HepG2 (cell line): Measurements from ENCODE around the gene KRT4. TPM values are rescaled to one million over a fixed set of nuclear protein-coding genes. Genes with fewer than 3 reads are reported as not detected.

ENCODE experiments used
- ATAC-seq: fragments of 200-7000 bp; cut with Tn5 transposase; 3 replicates; pipeline ENCODE4 v1.9.1; 2020; ENCODE audit warnings: mild to moderate bottlenecking, moderate library complexity
- BruUV-seq: library from RNA; stranded (reverse); fragments of 400-500 nt; replicated peaks from 2 replicates; lab custom pipeline; 2021; lab: Mats Ljungman, UMichigan
- CTCF ChIA-PET: fragments of 300-600 bp; formaldehyde crosslinking; extraction: SDS; loops from one replicate; lab custom pipeline; 2021; ENCODE audit warnings: low total read pairs, inconsistent platforms, low intra/inter-chr PET ratio; lab: Yijun Ruan, JAX
- POLR2A ChIA-PET: fragments of 350-600 bp; sonication (Branson Sonifier 250); formaldehyde crosslinking; loops from one replicate; lab custom pipeline; 2020; ENCODE audit warnings: antibody characterized with exemption, inconsistent platforms; lab: Yijun Ruan, JAX
- DNase-seq: peaks from one replicate; pipeline ENCODE4 v3.0.0-alpha.2; 2015; ENCODE audit warnings: low spot score
- FAIRE-seq: peaks from 3 replicates; lab custom pipeline; 2011; peaks lifted over from hg19 to GRCh38; lab: Jason Lieb, UNC
- H2AFZ ChIP-seq: one replicate; pipeline ENCODE4 v1.6.1; 2011; ENCODE audit warnings: low read length, inconsistent platforms
- H3K27ac ChIP-seq: fragments of 300-600 bp; 3 replicates; pipeline ENCODE4 v1.8.0; 2011; ENCODE audit warnings: mixed run types, mild to moderate bottlenecking, mixed read lengths, low read length, inconsistent platforms; ENCODE audit not compliant: insufficient read depth; ENCODE audit errors: extremely low read length
- H3K27me3 ChIP-seq, 2 experiments: fragments of 200-600 bp in 1 of 2; 2 replicates in 1 of 2; 3 replicates in 1 of 2; pipeline versions ENCODE4 v1.6.0 to v1.8.0; 2011; ENCODE audit warnings: low read length in 2 of 2, mild to moderate bottlenecking in 2 of 2, moderate library complexity in 2 of 2, inconsistent platforms in 1 of 2; ENCODE audit not compliant: insufficient read depth in 2 of 2, control insufficient read depth in 1 of 2
- H3K36me3 ChIP-seq, 2 experiments: fragments of 200-600 bp in 1 of 2; replicated peaks in 1 of 2; 2 replicates in 1 of 2; 3 replicates in 1 of 2; pipeline versions ENCODE4 v1.5.1 to v1.8.0; 2011; ENCODE audit warnings: low read length in 2 of 2, inconsistent platforms in 1 of 2; ENCODE audit not compliant: insufficient read depth in 2 of 2, control insufficient read depth in 1 of 2
- H3K4me1 ChIP-seq: 2 replicates; pipeline ENCODE4 v1.5.1; 2012; ENCODE audit warnings: low read length, inconsistent platforms; ENCODE audit not compliant: insufficient read depth
- H3K4me2 ChIP-seq: 2 replicates; pipeline ENCODE4 v1.6.0; 2011; ENCODE audit warnings: low read depth, low read length, inconsistent platforms
- H3K4me3 ChIP-seq, 3 experiments: fragments of 200-600 bp in 1 of 3; sonication (generic), shearing (Covaris generic) in 1 of 3; replicated peaks in 1 of 3; 2 replicates each; pipeline ENCODE4 v1.5.1; 2011 to 2016; ENCODE audit warnings: low read length in 3 of 3, inconsistent platforms in 2 of 3, low read depth in 2 of 3, mild to moderate bottlenecking in 2 of 3, control low read depth in 1 of 3, mixed read lengths in 1 of 3; ENCODE audit not compliant: insufficient read depth in 1 of 3
- H3K79me2 ChIP-seq: one replicate; pipeline ENCODE4 v1.6.1; 2011; ENCODE audit warnings: low read length, inconsistent platforms; ENCODE audit not compliant: insufficient read depth
- H3K9ac ChIP-seq: 2 replicates; pipeline ENCODE4 v1.6.0; 2011; ENCODE audit warnings: mild to moderate bottlenecking, low read depth, low read length, inconsistent platforms; ENCODE audit not compliant: insufficient read depth
- H3K9me3 ChIP-seq: 2 replicates; pipeline ENCODE4 v1.5.1; 2012; ENCODE audit warnings: mild to moderate bottlenecking, low read length
- H4K20me1 ChIP-seq: 2 replicates; pipeline ENCODE4 v1.6.0; 2011; ENCODE audit warnings: inconsistent platforms, mild to moderate bottlenecking, low read length, moderate library complexity; ENCODE audit not compliant: insufficient read depth
- RXRB ChIP-seq: IDR thresholded peaks from 2 replicates; pipeline ENCODE4 v1.6.1; 2016; ENCODE audit warnings: borderline replicate concordance, missing genetic modification reagents, missing compliant biosample characterization
- WGBS: methylation state at CpG from one replicate; pipeline ENCODE4 v1.1.6; 2017; ENCODE audit warnings: low lambda C conversion rate; 5-methylcytosine and 5-hydroxymethylcytosine counted together
- in situ Hi-C: cut with HindIII; loops from 2 replicates; pipeline ENCODE4 v1.10.0; 2017; ENCODE audit warnings: low pct_unique_long_range_greater_than_20kb; ENCODE audit not compliant: extremely low pct_ligation_motif_present
- intact Hi-C: fragments of 100-400 bp; cut with micrococcal nuclease; formaldehyde crosslinking; loops from one replicate; pipeline ENCODE4 v1.10.0; 2022; ENCODE audit not compliant: unreplicated experiment
- polyA plus RNA-seq, 8 experiments: library from polyadenylated mRNA; depleted of rRNA in 3 of 8; stranded (reverse) in 7 of 8; unstranded in 1 of 8; fragments of >200 nt; fragmentation: Illumina TruSeq in 4 of 8; extraction: Trizol in 4 of 8; gene quantifications; 2 replicates each; pipeline versions ENCODE4 v1.2.1 to v1.2.3, GENCODE V29; 2011 to 2016; ENCODE audit warnings: low read depth in 4 of 8, missing spikeins in 1 of 8, mixed read lengths in 1 of 8; ENCODE audit not compliant: insufficient read depth in 1 of 8
- total RNA-seq, 5 experiments: library from RNA; depleted of rRNA; stranded (reverse); fragments of >200 nt; fragmentation: Illumina TruSeq; extraction: Trizol; gene quantifications; 2 replicates each; pipeline ENCODE4 v1.2.3, GENCODE V29; 2016; ENCODE audit warnings: low read depth in 1 of 5
- TF ChIP-seq, protein P1 (sequence below): sonication (generic); formaldehyde crosslinking; IDR thresholded peaks from 2 replicates; pipeline ENCODE4 v1.4.0; 2020; ENCODE audit warnings: missing genetic modification reagents
- TF ChIP-seq, protein P2 (sequence below), 2 experiments: sonication (generic) in 1 of 2; formaldehyde crosslinking in 1 of 2; IDR thresholded peaks; 2 replicates each; pipeline versions ENCODE4 v1.4.0 to v1.6.1; 2016 to 2020; ENCODE audit warnings: borderline replicate concordance in 1 of 2, low read depth in 1 of 2, mild to moderate bottlenecking in 1 of 2, missing genetic modification reagents in 1 of 2

The KRT4 gene
- total and polyA plus RNA-seq, 2 of the 13 experiments (the other 11 are each of a cell fraction or from before 2014, with no cell fraction given): not detected

DNA sequence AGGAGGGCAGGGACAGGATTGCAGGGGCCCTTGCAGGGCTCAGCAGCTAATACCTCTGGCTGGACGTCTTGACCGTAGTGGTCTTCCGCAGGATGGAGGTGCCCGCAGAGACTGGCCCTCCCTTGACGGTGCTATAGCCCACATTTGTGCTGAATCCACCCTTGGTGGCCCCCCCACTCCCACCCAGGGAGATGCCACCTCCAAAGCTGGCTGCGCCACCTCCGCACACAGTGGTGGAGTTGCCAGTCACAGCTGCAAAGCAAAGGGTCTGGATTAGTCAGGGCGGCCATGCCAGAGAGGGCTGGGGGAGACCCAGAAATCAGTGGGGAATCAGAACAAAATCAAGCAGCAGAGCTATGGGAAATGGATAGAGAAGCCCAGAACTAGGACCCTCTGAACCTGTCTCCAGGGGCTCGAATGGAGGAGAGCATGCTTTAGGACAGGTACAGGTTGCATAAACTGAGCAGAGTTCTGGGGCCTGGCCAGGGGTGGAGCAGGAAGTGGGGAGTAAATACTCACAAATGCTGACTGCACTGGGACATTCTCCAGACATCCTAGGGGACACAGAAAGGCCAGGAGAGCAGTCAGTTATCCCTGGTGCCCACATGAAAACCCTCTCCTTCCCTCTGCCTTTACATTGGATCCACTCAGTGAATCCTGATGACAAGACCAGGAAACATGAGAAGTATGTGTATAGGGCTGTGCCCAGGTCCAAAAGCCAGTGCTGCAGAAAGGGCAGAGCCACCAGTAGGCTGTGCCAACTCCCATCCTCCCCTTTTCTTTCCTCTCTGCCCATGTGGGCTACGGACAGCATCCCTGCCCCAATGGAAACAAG is 8.1 kb upstream of the KRT4 start:
- Histone ChIP-seq H3K9ac (no peak overlapping the region), H4K20me1 (no peaks in the 10 kb centered on the region), H3K27ac (no peak overlapping the region), H3K79me2 (no peaks in the 10 kb centered on the region), H3K4me3 (no peak overlapping the region), H3K27me3 (peaks cover 5 to 52% of the 10 kb centered on the region in 2 experiments; a peak in 4 of 5 replicates), H3K4me2 (no peak overlapping the region), H3K4me1 (peaks cover 3% of the 10 kb centered on the region), H3K9me3 (no peaks in the 10 kb centered on the region), H3K36me3 (no peaks in the 10 kb centered on the region), H2AFZ (no peak overlapping the region)
- WGBS: 11% methylated on average over 3 of the region's 10 CpGs
- TF ChIP-seq, protein P1, sequence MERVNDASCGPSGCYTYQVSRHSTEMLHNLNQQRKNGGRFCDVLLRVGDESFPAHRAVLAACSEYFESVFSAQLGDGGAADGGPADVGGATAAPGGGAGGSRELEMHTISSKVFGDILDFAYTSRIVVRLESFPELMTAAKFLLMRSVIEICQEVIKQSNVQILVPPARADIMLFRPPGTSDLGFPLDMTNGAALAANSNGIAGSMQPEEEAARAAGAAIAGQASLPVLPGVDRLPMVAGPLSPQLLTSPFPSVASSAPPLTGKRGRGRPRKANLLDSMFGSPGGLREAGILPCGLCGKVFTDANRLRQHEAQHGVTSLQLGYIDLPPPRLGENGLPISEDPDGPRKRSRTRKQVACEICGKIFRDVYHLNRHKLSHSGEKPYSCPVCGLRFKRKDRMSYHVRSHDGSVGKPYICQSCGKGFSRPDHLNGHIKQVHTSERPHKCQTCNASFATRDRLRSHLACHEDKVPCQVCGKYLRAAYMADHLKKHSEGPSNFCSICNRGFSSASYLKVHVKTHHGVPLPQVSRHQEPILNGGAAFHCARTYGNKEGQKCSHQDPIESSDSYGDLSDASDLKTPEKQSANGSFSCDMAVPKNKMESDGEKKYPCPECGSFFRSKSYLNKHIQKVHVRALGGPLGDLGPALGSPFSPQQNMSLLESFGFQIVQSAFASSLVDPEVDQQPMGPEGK (CRISPR knock-in tag): no peak
- no peak for TF ChIP-seq RXRB (CRISPR knock-in tag)
- TF ChIP-seq, protein P2, sequence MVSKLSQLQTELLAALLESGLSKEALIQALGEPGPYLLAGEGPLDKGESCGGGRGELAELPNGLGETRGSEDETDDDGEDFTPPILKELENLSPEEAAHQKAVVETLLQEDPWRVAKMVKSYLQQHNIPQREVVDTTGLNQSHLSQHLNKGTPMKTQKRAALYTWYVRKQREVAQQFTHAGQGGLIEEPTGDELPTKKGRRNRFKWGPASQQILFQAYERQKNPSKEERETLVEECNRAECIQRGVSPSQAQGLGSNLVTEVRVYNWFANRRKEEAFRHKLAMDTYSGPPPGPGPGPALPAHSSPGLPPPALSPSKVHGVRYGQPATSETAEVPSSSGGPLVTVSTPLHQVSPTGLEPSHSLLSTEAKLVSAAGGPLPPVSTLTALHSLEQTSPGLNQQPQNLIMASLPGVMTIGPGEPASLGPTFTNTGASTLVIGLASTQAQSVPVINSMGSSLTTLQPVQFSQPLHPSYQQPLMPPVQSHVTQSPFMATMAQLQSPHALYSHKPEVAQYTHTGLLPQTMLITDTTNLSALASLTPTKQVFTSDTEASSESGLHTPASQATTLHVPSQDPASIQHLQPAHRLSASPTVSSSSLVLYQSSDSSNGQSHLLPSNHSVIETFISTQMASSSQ (IDR thresholded peaks at IDR 0.05; ENCODE audit: low read depth): no peak
- TF ChIP-seq, protein P2 (CRISPR knock-in tag; IDR thresholded peaks at IDR 0.05; ENCODE audit: borderline replicate concordance): no peak
- CTCF ChIA-PET: no interaction called here
- no TSS peak for BruUV-seq
- POLR2A ChIA-PET: no interaction called here
- no peak for DNase-seq
- no peak for FAIRE-seq
- intact Hi-C loops: no loop called here
- ATAC-seq: no peak
- in situ Hi-C loops: no loop called here
